PC-3 (cell line): ENCODE data around the gene KMT5B.

Source experiments
- CTCF ChIP-seq: fragments of 300-600 bp; sonication (generic); conservative IDR thresholded peaks from 2 replicates; pipeline ENCODE4 v1.5.1; 2017; ENCODE audit warnings: antibody characterized with exemption, low read depth, mild to moderate bottlenecking, low read length
- EZH2 ChIP-seq: fragments of 300-600 bp; sonication (generic); IDR thresholded peaks from one replicate; pipeline ENCODE4 v1.6.1; 2017; ENCODE audit warnings: antibody characterized with exemption, mild to moderate bottlenecking, low read length; ENCODE audit not compliant: unreplicated experiment
- EZH2phosphoT487 ChIP-seq: fragments of 300-600 bp; sonication (generic); IDR thresholded peaks from 2 replicates; pipeline ENCODE4 v1.6.1; 2018; ENCODE audit warnings: mild to moderate bottlenecking, antibody characterized with exemption, low read length, borderline replicate concordance

DNA sequence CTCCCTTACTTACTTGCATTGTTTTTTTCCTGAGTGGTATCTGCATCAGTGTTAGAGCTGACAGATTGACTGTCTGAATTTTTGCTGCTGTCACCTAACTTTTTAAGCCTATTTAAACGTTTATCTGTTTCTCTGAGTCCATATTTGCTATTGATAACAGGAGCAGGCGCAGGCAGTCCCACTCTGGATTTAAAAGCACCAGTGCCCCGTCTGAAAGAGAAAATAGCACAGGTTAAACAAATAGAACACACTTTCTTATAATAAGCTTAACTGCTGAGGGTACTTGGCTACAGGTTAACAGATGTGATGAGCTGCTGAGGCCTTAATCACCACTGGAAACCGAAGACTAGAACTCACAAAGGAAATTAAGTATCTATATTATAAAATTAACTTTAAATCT, 46.1 kb downstream of the KMT5B start:
- TF ChIP-seq CTCF (no peak), EZH2 (no peak), EZH2phosphoT487 (no peak)
